Calu3 (cell line): ENCODE results near the gene TMPRSS13. TPM values are rescaled to one million over a fixed set of nuclear protein-coding genes. Genes with fewer than 3 reads are reported as not detected.
"Not testable (repeated sequence)": the region's sequence is repeated elsewhere in the genome, so short reads cannot be mapped to it uniquely, and the experiment has no call there.

Experiments used
- BruUV-seq: library from RNA; stranded (reverse); fragments of 400-500 nt; replicated peaks from 2 replicates; lab custom pipeline; 2021; lab: Mats Ljungman, UMichigan
- CTCF ChIA-PET: fragments of 300-600 bp; sonication (Branson Sonifier 250); formaldehyde crosslinking; loops from one replicate; lab custom pipeline; 2022; ENCODE audit warnings: antibody characterized with exemption; lab: Charles Lee
- DNase-seq: peaks from one replicate; pipeline ENCODE4 v3.0.0; 2022
- H3K27ac Mint-ChIP-seq: one replicate; pipeline ENCODE4 v1.8.0; 2022; ENCODE audit warnings: mixed read lengths; ENCODE audit not compliant: unreplicated experiment
- H3K27me3 Mint-ChIP-seq: one replicate; pipeline ENCODE4 v1.8.0; 2022; ENCODE audit warnings: mixed read lengths; ENCODE audit not compliant: unreplicated experiment
- H3K36me3 Mint-ChIP-seq: one replicate; pipeline ENCODE4 v1.8.0; 2022; ENCODE audit warnings: mild to moderate bottlenecking, moderate library complexity, mixed read lengths; ENCODE audit not compliant: insufficient read depth, unreplicated experiment
- H3K4me1 Mint-ChIP-seq: one replicate; pipeline ENCODE4 v1.8.0; 2022; ENCODE audit warnings: mild to moderate bottlenecking, low read depth, mixed read lengths; ENCODE audit not compliant: unreplicated experiment
- H3K4me3 Mint-ChIP-seq: one replicate; pipeline ENCODE4 v1.8.0; 2022; ENCODE audit warnings: mild to moderate bottlenecking, low read depth, moderate library complexity, mixed read lengths; ENCODE audit not compliant: unreplicated experiment
- H3K9me3 Mint-ChIP-seq: one replicate; pipeline ENCODE4 v1.8.0; 2022; ENCODE audit warnings: low read depth, mixed read lengths; ENCODE audit not compliant: unreplicated experiment
- intact Hi-C: fragments of 100-400 bp; cut with micrococcal nuclease; formaldehyde crosslinking; loops from one replicate; pipeline ENCODE4 v1.10.0; 2022; ENCODE audit not compliant: unreplicated experiment
- total RNA-seq: library from RNA; stranded (reverse); gene quantifications from 2 replicates; pipeline ENCODE4 v1.2.3, GENCODE V29; 2022
- TF ChIP-seq, protein P1 (sequence below): fragments of 200-600 bp; IDR thresholded peaks from one replicate; pipeline ENCODE4 v1.8.0; 2022; ENCODE audit warnings: antibody characterized with exemption; ENCODE audit not compliant: unreplicated experiment

TMPRSS13 gene
- total RNA-seq, 1 experiment from 2014 or later, result 2.3 TPM

DNA sequence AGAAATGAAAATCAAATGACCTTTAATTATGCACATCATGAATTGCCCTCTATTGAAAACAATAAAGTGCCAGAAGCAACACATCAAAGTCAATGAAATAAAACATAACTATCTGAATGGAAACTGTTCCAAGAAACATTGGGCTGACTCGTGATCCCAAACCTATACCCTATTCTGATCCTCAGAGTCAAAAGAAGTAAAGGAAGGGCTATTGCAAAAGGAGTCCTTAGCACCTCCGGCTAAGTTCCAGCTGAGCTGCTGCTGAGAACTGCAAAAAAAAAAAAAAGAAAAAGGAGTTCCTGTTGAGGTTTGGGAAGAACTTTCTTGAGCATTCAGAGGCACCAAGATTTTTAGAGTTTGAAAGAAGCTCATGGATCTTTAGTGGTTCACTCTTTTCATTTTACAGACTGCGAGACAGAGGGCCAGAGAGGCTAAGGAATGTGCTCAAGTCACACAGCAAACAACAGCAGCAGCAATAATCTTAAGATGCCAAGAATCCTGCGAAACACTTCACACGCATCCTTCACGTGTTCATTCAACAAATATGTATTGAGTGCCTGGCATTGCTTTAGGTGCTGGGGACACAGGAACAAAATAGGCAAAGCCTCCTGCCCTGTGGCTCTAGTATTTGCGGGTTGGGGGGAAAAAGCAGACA is 841 bp upstream of the TMPRSS13 start:
- intact Hi-C loops, result no loop called here
- TF ChIP-seq, protein P1, sequence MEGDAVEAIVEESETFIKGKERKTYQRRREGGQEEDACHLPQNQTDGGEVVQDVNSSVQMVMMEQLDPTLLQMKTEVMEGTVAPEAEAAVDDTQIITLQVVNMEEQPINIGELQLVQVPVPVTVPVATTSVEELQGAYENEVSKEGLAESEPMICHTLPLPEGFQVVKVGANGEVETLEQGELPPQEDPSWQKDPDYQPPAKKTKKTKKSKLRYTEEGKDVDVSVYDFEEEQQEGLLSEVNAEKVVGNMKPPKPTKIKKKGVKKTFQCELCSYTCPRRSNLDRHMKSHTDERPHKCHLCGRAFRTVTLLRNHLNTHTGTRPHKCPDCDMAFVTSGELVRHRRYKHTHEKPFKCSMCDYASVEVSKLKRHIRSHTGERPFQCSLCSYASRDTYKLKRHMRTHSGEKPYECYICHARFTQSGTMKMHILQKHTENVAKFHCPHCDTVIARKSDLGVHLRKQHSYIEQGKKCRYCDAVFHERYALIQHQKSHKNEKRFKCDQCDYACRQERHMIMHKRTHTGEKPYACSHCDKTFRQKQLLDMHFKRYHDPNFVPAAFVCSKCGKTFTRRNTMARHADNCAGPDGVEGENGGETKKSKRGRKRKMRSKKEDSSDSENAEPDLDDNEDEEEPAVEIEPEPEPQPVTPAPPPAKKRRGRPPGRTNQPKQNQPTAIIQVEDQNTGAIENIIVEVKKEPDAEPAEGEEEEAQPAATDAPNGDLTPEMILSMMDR, result no peak
- H3K9me3 Mint-ChIP-seq, result no peaks in the 10 kb centered on the region
- peaks cover 28% of the 10 kb centered on the region for H3K4me1 Mint-ChIP-seq
- H3K36me3 Mint-ChIP-seq, result peaks cover 6% of the 10 kb centered on the region
- H3K27ac Mint-ChIP-seq, result no peak overlapping the region
- BruUV-seq, result no TSS peak
- CTCF ChIA-PET, result interaction anchor here (0.6 to 1.2 kb wide), 5 partner anchors 10 to 306 kb away, joined by 3 to 6 read pairs (median 3); no protein-coding TSS in a partner anchor
- DNase-seq, result no peak
- H3K4me3 Mint-ChIP-seq, result no peak overlapping the region
- no peaks in the 10 kb centered on the region for H3K27me3 Mint-ChIP-seq

DNA sequence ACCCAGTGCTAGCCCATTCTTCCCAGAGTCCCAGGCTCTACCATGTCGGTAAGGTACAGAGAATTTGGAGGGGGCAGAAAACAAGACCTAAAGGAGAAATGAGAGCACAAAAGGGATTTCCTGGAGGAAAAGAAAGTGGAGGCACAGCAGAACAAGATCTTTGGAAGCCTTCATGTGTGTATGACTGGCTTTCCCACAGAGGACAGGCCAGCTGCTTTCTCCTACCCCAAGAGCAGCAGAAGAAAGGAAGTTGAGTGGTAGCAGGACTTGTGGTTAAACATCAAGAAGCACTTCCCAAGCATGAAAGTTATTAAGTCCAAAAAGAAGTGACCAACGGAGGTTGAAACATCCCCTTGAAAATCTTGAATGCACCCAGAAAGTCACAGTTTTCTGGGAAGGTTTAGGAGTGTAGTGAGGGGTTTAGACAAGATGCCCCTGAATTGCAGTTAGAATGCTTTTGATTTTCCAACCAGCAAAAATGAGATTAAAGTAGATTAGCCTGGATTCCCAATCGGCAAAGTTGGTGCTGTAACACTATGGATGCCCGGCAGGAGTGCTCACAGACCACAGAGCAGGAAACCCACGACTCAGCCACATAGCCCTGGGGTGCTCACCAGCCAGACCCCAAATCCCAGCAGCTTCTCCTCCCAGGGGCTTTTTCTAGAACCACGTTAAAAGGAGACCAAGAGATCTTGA is 608 bp downstream of the TMPRSS13 start:
- Mint-ChIP-seq H3K4me3 (peak overlapping the region; percentile 43), H3K27ac (no peak overlapping the region), H3K36me3 (peaks cover 6% of the 10 kb centered on the region), H3K9me3 (no peaks in the 10 kb centered on the region), H3K27me3 (no peaks in the 10 kb centered on the region), H3K4me1 (peaks cover 28% of the 10 kb centered on the region)
- BruUV-seq, result TSS peak; percentile 73
- CTCF ChIA-PET, result interaction anchor here (1.0 to 1.2 kb wide), 2 partner anchors 11 to 18 kb away, joined by 3 to 5 read pairs; no protein-coding TSS in a partner anchor
- intact Hi-C loops, result no loop called here
- peak; percentile 14 for DNase-seq
- TF ChIP-seq, protein P1, result no peak

DNA sequence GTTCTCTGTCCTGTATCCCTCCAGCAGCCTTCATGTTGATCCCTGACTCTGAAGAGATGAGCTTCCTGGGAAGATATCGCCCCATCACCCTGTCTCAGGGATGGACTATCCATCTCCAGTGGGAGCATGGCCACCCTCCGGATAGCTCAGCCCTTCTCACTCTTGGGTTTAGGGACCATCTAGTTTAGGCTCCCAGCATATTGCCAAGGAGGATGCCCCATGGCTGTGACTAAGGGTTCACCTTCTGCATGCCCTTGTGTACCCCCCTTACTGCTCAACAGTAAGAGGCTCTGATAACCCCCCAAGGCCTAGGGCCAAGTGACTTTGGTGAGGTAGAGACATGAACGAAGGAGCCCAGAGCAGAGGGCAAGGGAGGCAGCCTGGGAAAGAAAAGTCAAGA is 1.3 kb downstream of the TMPRSS13 start:
- no peaks in the 10 kb centered on the region for H3K27me3 Mint-ChIP-seq
- peaks cover 6% of the 10 kb centered on the region for H3K36me3 Mint-ChIP-seq
- H3K27ac Mint-ChIP-seq, result no peak overlapping the region
- no peaks in the 10 kb centered on the region for H3K9me3 Mint-ChIP-seq
- H3K4me1 Mint-ChIP-seq, result peaks cover 22% of the 10 kb centered on the region
- no peak for DNase-seq
- CTCF ChIA-PET, result no interaction called here
- intact Hi-C loops, result no loop called here
- BruUV-seq, result no TSS peak
- no peak overlapping the region for H3K4me3 Mint-ChIP-seq
- TF ChIP-seq, protein P1, result no peak

DNA sequence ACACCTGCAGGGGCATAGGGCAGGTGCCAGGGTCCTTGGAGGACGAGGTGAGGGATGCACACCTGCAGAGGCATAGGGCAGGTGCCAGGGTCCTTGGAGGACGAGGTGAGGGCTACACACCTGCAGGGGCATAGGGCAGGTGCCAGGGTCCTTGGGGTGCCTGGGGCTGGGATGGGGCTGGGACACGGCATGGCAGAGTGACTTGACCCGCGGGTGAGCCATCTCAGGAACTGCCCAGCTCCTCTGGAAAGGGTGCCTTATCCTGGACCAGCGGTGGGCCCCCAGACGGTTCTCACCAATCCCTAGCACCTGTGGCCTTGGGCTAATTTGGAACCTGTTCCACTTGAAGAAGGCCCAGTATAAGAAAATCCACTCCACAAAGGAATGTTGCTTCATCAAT is 3.0 kb downstream of the TMPRSS13 start:
- H3K9me3 Mint-ChIP-seq, H3K36me3 Mint-ChIP-seq, DNase-seq, intact Hi-C loops, CTCF ChIA-PET, H3K4me3 Mint-ChIP-seq, H3K27ac Mint-ChIP-seq, BruUV-seq, H3K27me3 Mint-ChIP-seq: not testable (repeated sequence)
- H3K4me1 Mint-ChIP-seq, result peaks cover 12% of the 10 kb centered on the region
